ENCODE measurements around the gene SNRPA.
"Not testable (repeated sequence)": the region's sequence is repeated elsewhere in the genome, so short reads cannot be mapped to it uniquely, and the experiment has no call there.

SNRPA gene

GRCh38 chr19:40802300-40803169 is 51.5 kb downstream of the SNRPA start:
- no peak for DNase-seq (ENCODE audit: low spot score)

GRCh38 chr19:40803170-40803856 is 52.3 kb downstream of the SNRPA start:
- no peak for DNase-seq (ENCODE audit: low spot score)

GRCh38 chr19:40803857-40804782 is 53.1 kb downstream of the SNRPA start:
- DNase-seq (ENCODE audit: low spot score): no peak

GRCh38 chr19:40804783-40805242 is 53.8 kb downstream of the SNRPA start:
- DNase-seq (ENCODE audit: low spot score): no peak

- no peak for DNase-seq (ENCODE audit: low spot score)
These were observed 54.4 kb downstream of the SNRPA start for GRCh38 chr19:40805258-40805868.

GRCh38 chr19:40806423-40807146 is 55.6 kb downstream of the SNRPA start:
- peak; percentile 98 for DNase-seq (ENCODE audit: low spot score)

- DNase-seq (ENCODE audit: low spot score): no peak
These were observed 56.4 kb downstream of the SNRPA start for GRCh38 chr19:40807147-40808020.

- no peak for DNase-seq (ENCODE audit: low spot score)
These were observed 57.0 kb downstream of the SNRPA start for GRCh38 chr19:40808021-40808325.

DNA sequence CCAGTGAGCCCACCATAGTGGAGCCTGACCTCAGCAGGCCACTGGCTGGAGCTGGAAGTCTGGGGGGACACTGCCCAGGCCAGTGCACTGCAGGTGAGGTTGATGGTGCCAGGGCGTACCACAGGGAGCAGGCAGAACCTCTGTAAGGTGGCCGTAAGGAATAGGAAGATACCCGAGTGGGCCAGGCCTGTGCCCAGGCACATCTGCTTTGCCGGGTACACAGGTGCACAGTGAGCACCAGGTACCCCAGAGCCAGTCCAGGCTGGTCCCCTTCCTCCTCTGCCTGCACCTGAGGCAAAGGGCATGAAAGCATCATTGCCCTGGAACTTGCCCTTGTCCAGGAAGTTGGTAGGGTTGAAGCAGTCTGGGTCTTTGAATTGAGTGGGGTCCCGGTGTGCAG is 57.5 kb downstream of the SNRPA start:
- DNase-seq (ENCODE audit: low spot score): no peak

- no peak for DNase-seq (ENCODE audit: low spot score)
These were observed 58.5 kb downstream of the SNRPA start for GRCh38 chr19:40809358-40810086.

DNA sequence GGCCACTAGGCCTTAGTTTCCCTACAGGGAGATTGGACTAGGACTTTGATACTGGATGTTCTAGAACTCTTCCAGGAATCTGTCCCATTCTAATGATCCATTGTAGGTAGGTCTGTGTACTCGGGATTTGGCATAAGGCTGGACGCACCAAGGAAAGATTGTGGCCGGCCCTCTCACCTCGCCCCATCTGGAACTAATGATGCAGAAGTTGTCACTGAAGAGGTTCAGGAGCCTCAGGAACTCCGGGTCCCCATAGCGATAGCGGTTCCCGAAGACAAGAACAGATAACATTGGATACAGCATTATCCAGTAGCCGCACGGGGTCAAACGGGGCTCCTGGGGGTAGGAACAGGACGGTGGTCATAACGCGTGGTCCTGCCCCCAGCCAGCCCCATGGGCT is 59.2 kb downstream of the SNRPA start:
- no peak for DNase-seq (ENCODE audit: low spot score)

DNA sequence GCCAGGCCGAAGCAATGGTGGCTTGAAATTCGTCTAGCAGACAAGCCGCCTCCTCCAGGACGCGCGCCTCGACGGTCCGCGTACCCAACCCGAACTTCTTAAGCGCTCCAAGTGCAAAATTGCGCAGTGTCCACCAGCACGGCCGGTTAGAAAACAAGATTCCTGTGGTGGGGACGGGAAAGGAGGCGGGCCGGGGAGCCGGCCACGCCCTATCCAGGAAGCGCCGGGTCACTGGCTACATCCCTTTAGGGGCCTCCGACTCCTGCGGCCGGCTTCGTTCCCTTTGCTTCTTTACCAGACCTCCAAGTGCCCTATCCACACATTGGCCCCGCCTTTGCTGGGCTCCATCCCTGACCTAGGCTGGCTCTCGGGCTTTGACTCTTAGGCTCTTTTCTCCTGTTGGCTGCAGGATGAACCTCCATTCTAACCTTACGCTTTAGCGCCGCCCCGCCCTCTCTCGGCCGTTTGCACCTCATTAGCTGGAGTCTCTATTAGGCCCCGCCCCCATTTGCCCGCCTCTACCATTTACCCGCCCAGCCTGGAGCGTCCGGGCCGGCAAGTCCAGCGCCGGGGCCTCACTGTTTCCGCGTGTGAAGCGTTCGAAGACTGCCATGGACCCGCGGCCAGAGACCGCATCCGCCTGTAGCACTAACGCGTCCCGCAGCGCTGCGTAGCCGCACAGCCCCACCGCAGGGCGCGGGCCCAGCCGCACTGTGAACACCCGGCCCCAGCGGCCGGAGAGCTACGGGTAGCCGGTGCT is 59.8 kb downstream of the SNRPA start:
- peak; percentile 74 for DNase-seq (ENCODE audit: low spot score)

DNA sequence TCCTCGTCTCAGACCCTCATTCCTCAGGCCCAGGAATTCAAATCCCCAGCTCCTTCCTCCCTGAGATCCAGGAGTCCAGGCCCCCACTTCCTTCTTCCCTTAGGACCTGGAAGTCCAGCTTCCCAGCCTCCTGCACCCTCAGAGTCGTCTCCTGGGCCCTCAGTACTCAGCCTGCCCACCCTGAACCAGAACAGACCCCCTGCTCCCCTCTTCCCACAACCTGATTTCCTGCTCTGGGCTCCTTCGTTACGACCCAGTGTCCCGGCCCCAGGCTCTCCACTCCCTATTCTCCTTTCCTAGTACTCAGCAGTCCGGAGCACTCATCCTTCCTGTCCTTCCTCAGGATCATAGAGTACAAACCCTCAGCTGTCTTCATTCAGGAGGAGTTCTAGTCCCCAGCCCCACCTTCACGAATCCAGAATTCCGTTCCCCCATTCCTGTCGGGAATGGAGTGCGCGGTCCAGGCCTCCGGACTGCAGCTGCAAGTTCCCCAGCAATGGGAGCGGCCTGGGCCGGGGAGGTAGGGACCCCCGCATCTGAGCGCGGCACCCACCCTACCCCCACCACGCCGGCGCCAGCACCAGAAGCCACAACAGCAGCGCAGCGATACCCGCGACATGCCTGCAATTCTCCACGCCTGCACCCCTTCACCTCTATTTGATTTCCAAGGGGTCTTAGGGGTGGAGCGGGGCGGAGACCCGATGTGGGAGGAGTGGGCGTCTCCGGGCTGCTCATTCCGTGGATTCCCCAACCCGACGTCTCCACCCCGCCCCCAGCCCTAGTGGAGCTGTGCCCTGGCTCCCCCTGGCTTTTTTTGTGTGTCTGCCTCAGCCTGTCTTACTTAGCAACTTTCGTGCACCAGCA is 60.7 kb downstream of the SNRPA start:
- no peak for DNase-seq (ENCODE audit: low spot score)

- not testable (repeated sequence) for DNase-seq (ENCODE audit: low spot score)
These were observed 61.6 kb downstream of the SNRPA start for GRCh38 chr19:40812571-40812970.

GRCh38 chr19:40813182-40813581 is 62.2 kb downstream of the SNRPA start:
- DNase-seq (ENCODE audit: low spot score): no peak
